Measurements from ENCODE around the gene IRX2.

The IRX2 gene

GRCh38 chr5:2732004-2732403 is 19.5 kb downstream of the IRX2 start:
- in situ Hi-C loops (cut with MboI; ENCODE audit: low sequenced_read_pairs, unreplicated experiment), result no loop called here

DNA sequence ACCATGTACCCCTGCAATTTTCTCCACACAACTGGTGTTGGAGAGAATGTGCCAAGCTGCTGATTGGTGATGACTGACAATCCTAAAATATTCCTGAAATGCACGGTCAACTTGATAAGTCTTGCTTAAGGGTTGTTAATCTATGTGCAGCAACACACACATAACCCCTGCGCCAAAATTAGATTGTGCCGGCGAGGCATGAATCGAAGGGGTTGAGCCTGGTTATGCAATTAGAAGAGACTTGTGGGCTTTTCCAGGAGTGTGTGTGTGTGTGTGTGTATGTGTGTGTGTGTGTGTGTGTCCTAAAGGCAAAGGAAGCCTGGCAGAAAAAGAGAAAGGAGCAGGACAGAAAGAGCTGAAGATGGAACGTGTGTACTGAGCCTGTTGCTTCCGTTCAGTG is 22.3 kb downstream of the IRX2 start:
- TF ChIP-seq CTCF (IDR thresholded peaks at IDR 0.05; ENCODE audit: borderline replicate concordance, control extremely low read depth, extremely low read depth, insufficient read depth, missing control alignments), result no peak
- DNase-seq (ENCODE audit: low spot score), result no peak
- in situ Hi-C loops (cut with MboI; ENCODE audit: low sequenced_read_pairs, unreplicated experiment), result no loop called here

More at GRCh38 chr5:2732004-2732403, 19.5 kb downstream of the IRX2 start:
- no peak for TF ChIP-seq CTCF (IDR thresholded peaks at IDR 0.05; ENCODE audit: borderline replicate concordance, control extremely low read depth, extremely low read depth, insufficient read depth, missing control alignments)
- DNase-seq (ENCODE audit: low spot score), result no peak

- no peak for TF ChIP-seq CTCF (IDR thresholded peaks at IDR 0.05; ENCODE audit: borderline replicate concordance, control extremely low read depth, extremely low read depth, insufficient read depth, missing control alignments)
- in situ Hi-C loops (cut with MboI; ENCODE audit: low sequenced_read_pairs, unreplicated experiment), result no loop called here
- DNase-seq (ENCODE audit: low spot score), result no peak
Observed at GRCh38 chr5:2727550-2727949, 23.9 kb downstream of the IRX2 start.

- in situ Hi-C loops (cut with MboI; ENCODE audit: low sequenced_read_pairs, unreplicated experiment), result no loop called here
- no peak for TF ChIP-seq CTCF (IDR thresholded peaks at IDR 0.05; ENCODE audit: borderline replicate concordance, control extremely low read depth, extremely low read depth, insufficient read depth, missing control alignments)
- no peak for DNase-seq (ENCODE audit: low spot score)
Observed at GRCh38 chr5:2725980-2726765, 25.3 kb downstream of the IRX2 start.

DNA sequence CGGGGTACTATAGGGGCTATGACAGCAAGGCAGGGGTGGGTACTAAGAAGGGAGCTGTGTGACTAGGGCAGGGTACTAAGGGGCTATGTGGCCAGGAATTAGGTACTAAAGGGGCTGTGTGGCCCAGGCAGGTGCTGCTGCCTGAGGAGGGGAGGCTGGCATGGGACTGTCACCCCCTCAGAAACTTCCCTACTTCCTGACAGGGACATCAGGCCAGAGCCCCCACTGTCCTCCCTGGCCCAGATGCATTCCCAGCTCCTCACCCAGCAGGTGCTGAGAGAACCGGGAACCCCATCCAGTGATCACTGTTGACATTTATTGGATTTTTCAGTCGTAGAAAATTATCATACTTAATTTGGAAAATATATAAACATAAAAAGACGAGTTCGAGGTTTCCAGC is 26.6 kb downstream of the IRX2 start:
- no peak for TF ChIP-seq CTCF (IDR thresholded peaks at IDR 0.05; ENCODE audit: borderline replicate concordance, control extremely low read depth, extremely low read depth, insufficient read depth, missing control alignments)
- in situ Hi-C loops (cut with MboI; ENCODE audit: low sequenced_read_pairs, unreplicated experiment), result no loop called here
- DNase-seq (ENCODE audit: low spot score), result no peak

GRCh38 chr5:2724031-2724581 is 27.4 kb downstream of the IRX2 start:
- in situ Hi-C loops (cut with MboI; ENCODE audit: low sequenced_read_pairs, unreplicated experiment), result no loop called here
- no peak for TF ChIP-seq CTCF (IDR thresholded peaks at IDR 0.05; ENCODE audit: borderline replicate concordance, control extremely low read depth, extremely low read depth, insufficient read depth, missing control alignments)
- DNase-seq (ENCODE audit: low spot score), result no peak

Measured in GM13976 (cell line).